Astrocyte (in vitro differentiated cells and primary cell): ENCODE data around the gene MBNL3. TPM values are rescaled to one million over a fixed set of nuclear protein-coding genes. Genes with fewer than 3 reads are reported as not detected.

Experiments used
- DNase-seq: peaks from one replicate; pipeline ENCODE4 v3.0.0-alpha.2; 2010; ENCODE audit warnings: low read depth
- FAIRE-seq: peaks from 2 replicates; lab custom pipeline; 2011; peaks lifted over from hg19 to GRCh38; lab: Jason Lieb, UNC
- H2AFZ ChIP-seq: 2 replicates; pipeline ENCODE4 v1.6.0; 2012; ENCODE audit warnings: low read depth, low read length, inconsistent platforms
- H3K27ac ChIP-seq: 2 replicates; pipeline ENCODE4 v1.5.1; 2011; ENCODE audit warnings: low read depth, low read length, inconsistent platforms
- H3K27me3 ChIP-seq: 2 replicates; pipeline ENCODE4 v1.6.0; 2011; ENCODE audit warnings: low read length, inconsistent platforms; ENCODE audit not compliant: insufficient read depth
- H3K36me3 ChIP-seq: 2 replicates; pipeline ENCODE4 v1.5.1; 2011; ENCODE audit warnings: low read length, inconsistent platforms; ENCODE audit not compliant: insufficient read depth
- H3K4me1 ChIP-seq: 2 replicates; pipeline ENCODE4 v1.5.1; 2011; ENCODE audit warnings: low read length, inconsistent platforms; ENCODE audit not compliant: insufficient read depth
- H3K4me2 ChIP-seq: 2 replicates; pipeline ENCODE4 v1.6.0; 2012; ENCODE audit warnings: low read length, inconsistent platforms
- H3K4me3 ChIP-seq: 2 replicates; pipeline ENCODE4 v1.5.1; 2011; ENCODE audit warnings: low read depth, mild to moderate bottlenecking, low read length, inconsistent platforms; ENCODE audit not compliant: insufficient read depth
- H3K79me2 ChIP-seq: 2 replicates; pipeline ENCODE4 v1.6.0; 2012; ENCODE audit warnings: mild to moderate bottlenecking, low read length, inconsistent platforms; ENCODE audit not compliant: insufficient read depth
- H3K9ac ChIP-seq: 2 replicates; pipeline ENCODE4 v1.6.0; 2012; ENCODE audit warnings: mild to moderate bottlenecking, low read length, inconsistent platforms
- H3K9me3 ChIP-seq: 2 replicates; pipeline ENCODE4 v1.5.1; 2012; ENCODE audit warnings: low read depth, mild to moderate bottlenecking, low read length, inconsistent platforms; ENCODE audit not compliant: insufficient read depth
- H4K20me1 ChIP-seq: 2 replicates; pipeline ENCODE4 v1.6.0; 2012; ENCODE audit warnings: low read length, inconsistent platforms; ENCODE audit not compliant: insufficient read depth
- H3K27ac Mint-ChIP-seq: one replicate; pipeline ENCODE4 v1.8.0; 2021; ENCODE audit warnings: mild to moderate bottlenecking, mixed read lengths; ENCODE audit not compliant: unreplicated experiment
- H3K27me3 Mint-ChIP-seq: one replicate; pipeline ENCODE4 v1.8.0; 2021; ENCODE audit warnings: low read depth, mixed read lengths; ENCODE audit not compliant: unreplicated experiment
- H3K36me3 Mint-ChIP-seq: one replicate; pipeline ENCODE4 v1.8.0; 2021; ENCODE audit warnings: low read depth, mixed read lengths; ENCODE audit not compliant: unreplicated experiment
- H3K4me1 Mint-ChIP-seq: one replicate; pipeline ENCODE4 v1.8.0; 2021; ENCODE audit warnings: low read depth, mixed read lengths; ENCODE audit not compliant: unreplicated experiment
- H3K4me3 Mint-ChIP-seq: one replicate; pipeline ENCODE4 v1.8.0; 2021; ENCODE audit warnings: mild to moderate bottlenecking, moderate library complexity, mixed read lengths; ENCODE audit not compliant: unreplicated experiment
- H3K9me3 Mint-ChIP-seq: one replicate; pipeline ENCODE4 v1.8.0; 2021; ENCODE audit warnings: mild to moderate bottlenecking, mixed read lengths; ENCODE audit not compliant: unreplicated experiment
- CTCF ChIP-seq: IDR thresholded peaks from 2 replicates; pipeline ENCODE4 v1.5.1; 2011; ENCODE audit warnings: low read depth, mild to moderate bottlenecking, inconsistent platforms, low read length, moderate library complexity; ENCODE audit not compliant: insufficient read depth
- EZH2 ChIP-seq: IDR thresholded peaks from 2 replicates; pipeline ENCODE4 v1.6.1; 2012; ENCODE audit warnings: mild to moderate bottlenecking, low read length, inconsistent platforms; ENCODE audit not compliant: insufficient read depth
- total RNA-seq: library from RNA; stranded (reverse); gene quantifications from 2 replicates; pipeline ENCODE4 v1.2.1, GENCODE V29; 2021

MBNL3 gene
- total RNA-seq, 1 donor from 2014 or later, result 4.1 TPM

- peak; percentile 39 for FAIRE-seq
- DNase-seq, result no peak
- no peaks in the 10 kb centered on the region for H3K4me1 ChIP-seq
- H3K27me3 ChIP-seq, result no peaks in the 10 kb centered on the region
- no peaks in the 10 kb centered on the region for H3K9me3 ChIP-seq
- TF ChIP-seq CTCF, result no peak
- H3K27me3 Mint-ChIP-seq, result no peaks in the 10 kb centered on the region
- H3K4me1 Mint-ChIP-seq, result no peaks in the 10 kb centered on the region
- H2AFZ ChIP-seq, result no peak overlapping the region
- no peak overlapping the region for H3K4me2 ChIP-seq
- no peaks in the 10 kb centered on the region for H3K36me3 ChIP-seq
- no peak overlapping the region for H3K27ac ChIP-seq
- no peaks in the 10 kb centered on the region for H4K20me1 ChIP-seq
- H3K9ac ChIP-seq, result no peak overlapping the region
- no peaks in the 10 kb centered on the region for H3K9me3 Mint-ChIP-seq
- H3K36me3 Mint-ChIP-seq, result no peaks in the 10 kb centered on the region
- H3K79me2 ChIP-seq, result no peaks in the 10 kb centered on the region
- H3K4me3 Mint-ChIP-seq, result no peak overlapping the region
- no peak overlapping the region for H3K27ac Mint-ChIP-seq
- no peak overlapping the region for H3K4me3 ChIP-seq
Measured at GRCh38 chrX:132390792-132391191, 98.0 kb downstream of the MBNL3 start.

GRCh38 chrX:132389480-132389879 lies 99.4 kb downstream of the MBNL3 start:
- Histone ChIP-seq H2AFZ (no peak overlapping the region), H3K4me1 (no peaks in the 10 kb centered on the region), H3K79me2 (no peaks in the 10 kb centered on the region), H3K4me3 (no peak overlapping the region), H3K9ac (no peak overlapping the region), H3K9me3 (no peaks in the 10 kb centered on the region), H3K27ac (no peak overlapping the region), H3K36me3 (no peaks in the 10 kb centered on the region), H4K20me1 (no peaks in the 10 kb centered on the region), H3K4me2 (no peak overlapping the region), H3K27me3 (no peaks in the 10 kb centered on the region)
- no peaks in the 10 kb centered on the region for H3K9me3 Mint-ChIP-seq
- no peaks in the 10 kb centered on the region for H3K27me3 Mint-ChIP-seq
- no peak overlapping the region for H3K4me3 Mint-ChIP-seq
- FAIRE-seq (no peak), DNase-seq (no peak)
- H3K36me3 Mint-ChIP-seq, result no peaks in the 10 kb centered on the region
- no peaks in the 10 kb centered on the region for H3K4me1 Mint-ChIP-seq
- no peak overlapping the region for H3K27ac Mint-ChIP-seq
- no peak for TF ChIP-seq EZH2
- no peak for TF ChIP-seq CTCF

- no peaks in the 10 kb centered on the region for H3K36me3 Mint-ChIP-seq
- peaks cover 2% of the 10 kb centered on the region for H3K4me1 Mint-ChIP-seq
- no peaks in the 10 kb centered on the region for H3K27me3 ChIP-seq
- H3K27me3 Mint-ChIP-seq, result no peaks in the 10 kb centered on the region
- TF ChIP-seq CTCF (no peak), EZH2 (no peak)
- H3K27ac ChIP-seq, result no peak overlapping the region
- no peak overlapping the region for H3K27ac Mint-ChIP-seq
- H3K4me2 ChIP-seq, result no peak overlapping the region
- H3K4me1 ChIP-seq, result no peaks in the 10 kb centered on the region
- no peak for FAIRE-seq
- H3K9me3 ChIP-seq, result no peaks in the 10 kb centered on the region
- no peak overlapping the region for H3K4me3 ChIP-seq
- no peak overlapping the region for H3K4me3 Mint-ChIP-seq
- H4K20me1 ChIP-seq, result no peaks in the 10 kb centered on the region
- no peaks in the 10 kb centered on the region for H3K36me3 ChIP-seq
- no peaks in the 10 kb centered on the region for H3K79me2 ChIP-seq
- no peak overlapping the region for H3K9ac ChIP-seq
- H3K9me3 Mint-ChIP-seq, result no peaks in the 10 kb centered on the region
- no peak overlapping the region for H2AFZ ChIP-seq
- DNase-seq, result no peak
Measured at GRCh38 chrX:132388371-132388770, 100.5 kb downstream of the MBNL3 start.
